ENCODE results near the gene THG1L. TPM values are rescaled to one million over a fixed set of nuclear protein-coding genes. Genes with fewer than 3 reads are reported as not detected.
A peak's percentile ranks its signal among the peaks of the same experiment; 100 is the strongest.

THG1L gene
- total and polyA plus RNA-seq, 10 of the 15 experiments (the other 5 are each of a cell fraction or from before 2014, with no cell fraction given), result 24.8 to 58.0 (median 34.5) TPM

DNA sequence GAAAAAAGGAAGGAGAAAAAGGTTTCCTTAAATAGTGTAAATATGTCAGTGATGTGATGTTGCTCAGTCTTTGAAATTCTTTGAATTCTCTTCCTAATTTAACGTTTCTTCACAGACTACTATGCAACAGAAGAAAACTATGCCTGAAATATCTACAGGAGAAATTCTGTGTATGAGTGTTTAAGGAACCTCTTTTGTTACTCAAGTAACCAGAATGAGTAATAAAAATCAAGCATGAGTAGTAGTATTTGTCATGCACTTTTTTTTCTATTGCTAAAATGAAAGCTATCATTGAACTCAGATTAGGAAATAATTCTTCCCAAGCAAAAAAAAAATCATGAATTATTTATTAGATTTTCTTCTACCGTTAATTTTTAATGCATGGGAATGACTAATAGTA, 20.3 kb upstream of the THG1L start:
- Histone ChIP-seq H3K27ac (ENCODE audit: control insufficient read depth, insufficient read depth) (no peak overlapping the region), H4K20me1 (ENCODE audit: control insufficient read depth, insufficient read depth) (no peaks in the 10 kb centered on the region), H2AFZ (ENCODE audit: control insufficient read depth, low read depth, low read length) (no peak overlapping the region), H3K9me3 (replicated peaks; ENCODE audit: control insufficient read depth, insufficient read depth, low read length) (no peaks in the 10 kb centered on the region), H3K79me2 (ENCODE audit: control insufficient read depth, insufficient read depth, low read length) (no peaks in the 10 kb centered on the region), H3K27me3 (replicated peaks in 1 of 2; ENCODE audit: control insufficient read depth in 2 of 2, insufficient read depth in 2 of 2, low read length in 1 of 2) (no peaks in the 10 kb centered on the region), H3K4me3 (no peak overlapping the region), H3K4me1 (ENCODE audit: control insufficient read depth, insufficient read depth, low read length) (no peaks in the 10 kb centered on the region), H3K9ac (ENCODE audit: control insufficient read depth, insufficient read depth, low read length) (no peak overlapping the region), H3K36me3 (ENCODE audit: control insufficient read depth in 2 of 2, insufficient read depth in 2 of 2, low read length in 1 of 2) (no peaks in the 10 kb centered on the region), H3K4me2 (ENCODE audit: control insufficient read depth, insufficient read depth) (no peak overlapping the region)
- BruUV-seq (replicated peaks), result no TSS peak
- SMC1A ChIA-PET (ENCODE audit: uncharacterized antibody, unreplicated experiment), result interaction anchor here (1.0 to 1.6 kb wide), 2 partner anchors 10 to 32 kb away, joined by 3 to 4 read pairs; partner anchors contain the start of gene LSM11
- in situ Hi-C loops (cut with MboI), result no loop called here
- 6% methylated on average over 2 of the region's 2 CpGs for WGBS (ENCODE audit: insufficient coverage, insufficient replicate concordance, low lambda C conversion rate, missing lambda C conversion rate)
- POLR2A ChIA-PET, result no interaction called here
- RAD21 ChIA-PET (ENCODE audit: unreplicated experiment), result no interaction called here
- FAIRE-seq (peak; percentile 23), DNase-seq (ENCODE audit: low read depth, low spot score) (no peak), ATAC-seq (peak; percentile 60)
- CTCF ChIA-PET, result interaction anchor here (1.1 kb wide), 1 partner anchor 279 kb away, joined by 3 read pairs; no protein-coding TSS in a partner anchor
- TF ChIP-seq IKZF1 (conservative IDR thresholded peaks at IDR 0.05) (no peak), ETV6 (conservative IDR thresholded peaks at IDR 0.05 in 1 of 2, IDR thresholded peaks at IDR 0.05 in 1 of 2; ENCODE audit: borderline replicate concordance in 1 of 2, low read depth in 1 of 2) (no peak), ZBED1 (IDR thresholded peaks at IDR 0.05; ENCODE audit: borderline replicate concordance) (peak; percentile 46; the same call in 1 of the 2 replicates), SMARCA5 (IDR thresholded peaks at IDR 0.05) (no peak), JUNB (IDR thresholded peaks at IDR 0.05) (peak; percentile 85), RBBP5 (conservative IDR thresholded peaks at IDR 0.05) (no peak), FOXM1 (IDR thresholded peaks at IDR 0.05; ENCODE audit: low read depth, low read length) (peak; percentile 31; the same call in 1 of the 2 replicates), CREB1 (IDR thresholded peaks at IDR 0.05; ENCODE audit: low read depth) (0 out of 2 replicates have a peak, but pooled peaks have one; percentile 15), ASH2L (IDR thresholded peaks at IDR 0.05; ENCODE audit: borderline replicate concordance, low read depth) (no peak), MYB (IDR thresholded peaks at IDR 0.05; ENCODE audit: borderline replicate concordance, low read depth, low read length) (no peak), SMC3 (IDR thresholded peaks at IDR 0.05; ENCODE audit: borderline replicate concordance, low read length) (no peak), RCOR1 (conservative IDR thresholded peaks at IDR 0.05; ENCODE audit: low read depth, low read length) (no peak), RUNX3 (IDR thresholded peaks at IDR 0.05; ENCODE audit: low read length) (peak; percentile 19; the same call in 1 of the 2 replicates), NFIC (IDR thresholded peaks at IDR 0.05; ENCODE audit: low read depth, low read length) (peak; percentile 88), HDGF (IDR thresholded peaks at IDR 0.05) (no peak)
- TF ChIP-seq, protein P1, sequence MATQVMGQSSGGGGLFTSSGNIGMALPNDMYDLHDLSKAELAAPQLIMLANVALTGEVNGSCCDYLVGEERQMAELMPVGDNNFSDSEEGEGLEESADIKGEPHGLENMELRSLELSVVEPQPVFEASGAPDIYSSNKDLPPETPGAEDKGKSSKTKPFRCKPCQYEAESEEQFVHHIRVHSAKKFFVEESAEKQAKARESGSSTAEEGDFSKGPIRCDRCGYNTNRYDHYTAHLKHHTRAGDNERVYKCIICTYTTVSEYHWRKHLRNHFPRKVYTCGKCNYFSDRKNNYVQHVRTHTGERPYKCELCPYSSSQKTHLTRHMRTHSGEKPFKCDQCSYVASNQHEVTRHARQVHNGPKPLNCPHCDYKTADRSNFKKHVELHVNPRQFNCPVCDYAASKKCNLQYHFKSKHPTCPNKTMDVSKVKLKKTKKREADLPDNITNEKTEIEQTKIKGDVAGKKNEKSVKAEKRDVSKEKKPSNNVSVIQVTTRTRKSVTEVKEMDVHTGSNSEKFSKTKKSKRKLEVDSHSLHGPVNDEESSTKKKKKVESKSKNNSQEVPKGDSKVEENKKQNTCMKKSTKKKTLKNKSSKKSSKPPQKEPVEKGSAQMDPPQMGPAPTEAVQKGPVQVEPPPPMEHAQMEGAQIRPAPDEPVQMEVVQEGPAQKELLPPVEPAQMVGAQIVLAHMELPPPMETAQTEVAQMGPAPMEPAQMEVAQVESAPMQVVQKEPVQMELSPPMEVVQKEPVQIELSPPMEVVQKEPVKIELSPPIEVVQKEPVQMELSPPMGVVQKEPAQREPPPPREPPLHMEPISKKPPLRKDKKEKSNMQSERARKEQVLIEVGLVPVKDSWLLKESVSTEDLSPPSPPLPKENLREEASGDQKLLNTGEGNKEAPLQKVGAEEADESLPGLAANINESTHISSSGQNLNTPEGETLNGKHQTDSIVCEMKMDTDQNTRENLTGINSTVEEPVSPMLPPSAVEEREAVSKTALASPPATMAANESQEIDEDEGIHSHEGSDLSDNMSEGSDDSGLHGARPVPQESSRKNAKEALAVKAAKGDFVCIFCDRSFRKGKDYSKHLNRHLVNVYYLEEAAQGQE (IDR thresholded peaks at IDR 0.05; ENCODE audit: low read depth, low read length), result no peak
- TF ChIP-seq, protein P2, sequence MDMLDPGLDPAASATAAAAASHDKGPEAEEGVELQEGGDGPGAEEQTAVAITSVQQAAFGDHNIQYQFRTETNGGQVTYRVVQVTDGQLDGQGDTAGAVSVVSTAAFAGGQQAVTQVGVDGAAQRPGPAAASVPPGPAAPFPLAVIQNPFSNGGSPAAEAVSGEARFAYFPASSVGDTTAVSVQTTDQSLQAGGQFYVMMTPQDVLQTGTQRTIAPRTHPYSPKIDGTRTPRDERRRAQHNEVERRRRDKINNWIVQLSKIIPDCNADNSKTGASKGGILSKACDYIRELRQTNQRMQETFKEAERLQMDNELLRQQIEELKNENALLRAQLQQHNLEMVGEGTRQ (IDR thresholded peaks at IDR 0.05; ENCODE audit: borderline replicate concordance, low read depth, low read length), result no peak
- intact Hi-C loops (cut with micrococcal nuclease; ENCODE audit: unreplicated experiment), result no loop called here

Measured in GM12878 (cell line).